Coronary artery (tissue), 2 donors: ENCODE measurements around the gene SIT1.

Experiments
- DNase-seq: peaks from one replicate; pipeline ENCODE4 v3.0.0-alpha.2; 2017; ENCODE audit warnings: low spot score
- H3K27ac ChIP-seq, 2 donors: fragments of 200-600 bp; sonication (generic); one replicate each; pipeline ENCODE4 v1.5.1; 2016 to 2019
- H3K4me3 ChIP-seq: fragments of 200-600 bp; sonication (generic); 2 replicates; pipeline ENCODE4 v1.5.1; 2016; ENCODE audit warnings: mild to moderate bottlenecking, moderate library complexity
- TF ChIP-seq, protein P1 (sequence below): fragments of 200-600 bp; sonication (generic); IDR thresholded peaks from one replicate; pipeline ENCODE4 v1.5.1; 2019; ENCODE audit warnings: antibody characterized with exemption

SIT1 gene

DNA sequence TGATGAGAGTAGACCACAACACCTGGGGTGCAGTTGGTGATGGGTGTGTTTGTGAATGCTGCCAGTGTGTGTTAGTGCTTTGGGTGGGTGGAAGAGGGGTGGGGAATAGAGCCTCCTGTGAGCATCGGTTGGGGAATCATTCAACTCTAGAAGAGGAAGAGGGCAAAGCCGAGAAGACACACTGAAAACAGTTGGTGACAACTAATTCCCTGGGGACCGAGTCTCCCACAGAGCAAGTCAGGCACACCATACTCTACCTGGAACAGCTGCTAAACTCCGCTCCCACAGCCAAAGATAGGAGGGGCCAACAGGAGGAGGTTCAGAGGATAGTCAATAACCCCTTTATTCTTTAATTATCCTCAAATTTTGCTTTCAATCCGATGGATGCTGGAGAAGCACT lies 15.8 kb upstream of the SIT1 start:
- Histone ChIP-seq H3K4me3 (no peak overlapping the region), H3K27ac (no peak overlapping the region)
- DNase-seq: no peak
- TF ChIP-seq, protein P1, sequence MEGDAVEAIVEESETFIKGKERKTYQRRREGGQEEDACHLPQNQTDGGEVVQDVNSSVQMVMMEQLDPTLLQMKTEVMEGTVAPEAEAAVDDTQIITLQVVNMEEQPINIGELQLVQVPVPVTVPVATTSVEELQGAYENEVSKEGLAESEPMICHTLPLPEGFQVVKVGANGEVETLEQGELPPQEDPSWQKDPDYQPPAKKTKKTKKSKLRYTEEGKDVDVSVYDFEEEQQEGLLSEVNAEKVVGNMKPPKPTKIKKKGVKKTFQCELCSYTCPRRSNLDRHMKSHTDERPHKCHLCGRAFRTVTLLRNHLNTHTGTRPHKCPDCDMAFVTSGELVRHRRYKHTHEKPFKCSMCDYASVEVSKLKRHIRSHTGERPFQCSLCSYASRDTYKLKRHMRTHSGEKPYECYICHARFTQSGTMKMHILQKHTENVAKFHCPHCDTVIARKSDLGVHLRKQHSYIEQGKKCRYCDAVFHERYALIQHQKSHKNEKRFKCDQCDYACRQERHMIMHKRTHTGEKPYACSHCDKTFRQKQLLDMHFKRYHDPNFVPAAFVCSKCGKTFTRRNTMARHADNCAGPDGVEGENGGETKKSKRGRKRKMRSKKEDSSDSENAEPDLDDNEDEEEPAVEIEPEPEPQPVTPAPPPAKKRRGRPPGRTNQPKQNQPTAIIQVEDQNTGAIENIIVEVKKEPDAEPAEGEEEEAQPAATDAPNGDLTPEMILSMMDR: no peak

GRCh38 chr9:35666045-35666444 lies 15.3 kb upstream of the SIT1 start:
- TF ChIP-seq, protein P1: no peak
- no peak for DNase-seq
- H3K27ac ChIP-seq: no peak overlapping the region
- H3K4me3 ChIP-seq: no peak overlapping the region

DNA sequence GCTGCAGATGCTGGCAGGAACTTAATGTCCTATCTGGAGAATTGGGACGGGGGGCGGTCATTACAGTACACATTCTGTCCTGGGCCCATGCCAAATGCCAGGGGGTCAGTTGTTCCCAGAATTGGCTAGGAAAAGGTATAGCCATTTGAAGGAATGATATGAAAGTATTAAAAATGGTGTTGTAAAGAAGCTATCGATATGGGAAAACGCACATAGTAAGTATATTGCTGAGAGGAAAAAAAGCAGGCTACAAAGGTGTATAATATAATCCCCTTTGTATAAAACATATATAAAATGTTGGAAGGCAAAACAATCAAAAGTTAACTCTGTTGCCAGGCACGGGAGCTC lies 14.7 kb upstream of the SIT1 start:
- TF ChIP-seq, protein P1: no peak
- H3K27ac ChIP-seq: peak overlapping the region; percentile 99

GRCh38 chr9:35664531-35665470 lies 14.1 kb upstream of the SIT1 start, which contains the start of gene ARHGEF39:
TSS of gene ARHGEF39 (minus strand) at chr9:35665195. CDS start at chr9:35665169, 26 bp downstream.
- Histone ChIP-seq H3K27ac (peak within 1 kb of the TSS; percentile 99), H3K4me3 (peak within 1 kb of the TSS; percentile 76)
- TF ChIP-seq, protein P1: no peak
- DNase-seq: no peak

More for the DNA sequence above, 14.7 kb upstream of the SIT1 start:
- no peak for DNase-seq
- peak overlapping the region; percentile 76 for H3K4me3 ChIP-seq

DNA sequence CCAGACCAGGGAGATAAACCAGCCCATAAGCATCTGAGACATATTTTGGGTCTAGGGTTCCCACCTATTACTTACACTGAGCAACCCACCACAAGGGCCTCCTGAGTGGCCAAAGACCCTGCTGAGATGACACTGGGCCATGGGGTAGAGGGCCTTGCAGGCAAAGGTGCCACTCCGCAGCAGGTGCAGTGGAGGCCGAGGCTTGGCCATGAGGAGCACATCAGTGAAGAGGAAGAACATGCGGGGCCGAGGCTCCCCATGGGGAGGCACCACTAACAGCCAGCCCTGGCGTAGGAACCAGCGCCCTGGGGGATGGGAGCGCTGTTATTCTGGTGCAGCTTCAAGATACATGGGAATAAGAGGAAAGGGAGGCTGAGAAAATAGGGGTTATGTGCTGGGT lies 11.7 kb upstream of the SIT1 start:
- peak overlapping the region; percentile 99 for H3K27ac ChIP-seq
- no peak overlapping the region for H3K4me3 ChIP-seq
- TF ChIP-seq, protein P1: no peak
- no peak for DNase-seq

DNA sequence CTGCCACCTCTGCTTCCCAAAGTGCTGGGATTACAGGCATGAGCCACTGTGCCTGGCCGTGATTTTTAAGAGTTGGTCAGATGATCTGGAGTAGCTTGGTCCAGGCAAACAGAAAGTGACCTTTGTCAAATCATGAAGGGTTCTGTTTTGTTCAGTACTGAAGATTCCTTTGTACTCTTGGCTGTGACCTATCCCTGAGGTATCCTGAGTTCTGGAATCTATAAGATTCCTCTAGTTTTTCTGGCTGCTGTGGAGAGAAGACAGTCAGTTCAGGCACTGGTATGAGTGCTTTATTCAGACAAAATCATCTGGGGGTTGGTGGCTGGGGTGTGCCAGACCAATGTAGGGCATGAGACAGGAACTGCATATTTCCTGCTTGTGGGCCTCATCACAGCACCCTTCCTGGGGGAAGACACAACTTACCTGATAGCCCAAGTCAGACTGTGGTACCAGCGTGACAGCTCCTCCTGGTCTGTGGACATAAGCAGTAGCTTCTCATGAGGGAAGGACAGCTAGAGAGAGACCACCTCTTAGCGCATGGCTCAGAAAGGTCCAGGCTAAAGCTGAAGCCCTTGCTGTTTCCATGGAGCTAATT lies 11.1 kb upstream of the SIT1 start:
- Histone ChIP-seq H3K4me3 (no peak overlapping the region), H3K27ac (peak overlapping the region; percentile 99)
- TF ChIP-seq, protein P1: no peak
- no peak for DNase-seq
